Measurements from ENCODE around the gene AKAIN1.

AKAIN1 gene

DNA sequence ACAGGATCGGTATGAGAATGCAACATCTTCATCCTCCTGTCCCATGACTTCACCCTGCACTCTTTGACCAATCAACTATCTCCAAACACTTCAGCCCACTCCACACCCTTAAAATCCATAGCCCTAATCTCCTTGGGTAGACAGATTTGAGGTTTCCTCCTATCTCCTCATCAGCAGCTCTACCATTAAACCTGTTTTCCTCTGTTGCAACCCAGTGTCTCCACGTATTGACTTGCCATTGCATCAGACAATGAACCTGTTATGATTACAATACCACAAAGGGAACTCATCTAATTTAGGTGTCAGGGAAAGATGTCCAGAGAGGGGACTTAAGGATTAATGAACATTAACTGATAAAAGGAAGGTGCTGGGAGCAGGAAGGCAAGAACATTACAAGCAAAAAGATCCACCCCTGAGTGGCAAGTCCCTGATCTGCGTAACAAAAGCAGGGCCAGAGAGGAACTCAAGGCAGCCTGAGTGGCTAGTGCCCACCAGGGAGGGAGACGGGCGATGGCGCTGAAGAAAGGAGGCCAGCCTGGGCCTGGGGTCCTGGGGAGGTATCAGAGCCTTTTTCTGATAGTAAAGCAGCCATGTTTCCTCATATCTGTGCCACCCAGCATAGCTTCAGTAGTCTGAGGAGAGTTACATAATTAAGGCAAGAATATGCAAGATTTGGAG is 44.6 kb downstream of the AKAIN1 start:
- no peak for DNase-seq (ENCODE audit: low read depth)
- no peak overlapping the region for H3K4me3 ChIP-seq (ENCODE audit: low read length)
- TF ChIP-seq, protein P1, sequence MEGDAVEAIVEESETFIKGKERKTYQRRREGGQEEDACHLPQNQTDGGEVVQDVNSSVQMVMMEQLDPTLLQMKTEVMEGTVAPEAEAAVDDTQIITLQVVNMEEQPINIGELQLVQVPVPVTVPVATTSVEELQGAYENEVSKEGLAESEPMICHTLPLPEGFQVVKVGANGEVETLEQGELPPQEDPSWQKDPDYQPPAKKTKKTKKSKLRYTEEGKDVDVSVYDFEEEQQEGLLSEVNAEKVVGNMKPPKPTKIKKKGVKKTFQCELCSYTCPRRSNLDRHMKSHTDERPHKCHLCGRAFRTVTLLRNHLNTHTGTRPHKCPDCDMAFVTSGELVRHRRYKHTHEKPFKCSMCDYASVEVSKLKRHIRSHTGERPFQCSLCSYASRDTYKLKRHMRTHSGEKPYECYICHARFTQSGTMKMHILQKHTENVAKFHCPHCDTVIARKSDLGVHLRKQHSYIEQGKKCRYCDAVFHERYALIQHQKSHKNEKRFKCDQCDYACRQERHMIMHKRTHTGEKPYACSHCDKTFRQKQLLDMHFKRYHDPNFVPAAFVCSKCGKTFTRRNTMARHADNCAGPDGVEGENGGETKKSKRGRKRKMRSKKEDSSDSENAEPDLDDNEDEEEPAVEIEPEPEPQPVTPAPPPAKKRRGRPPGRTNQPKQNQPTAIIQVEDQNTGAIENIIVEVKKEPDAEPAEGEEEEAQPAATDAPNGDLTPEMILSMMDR (conservative IDR thresholded peaks at IDR 0.05; ENCODE audit: low read length) = no peak

DNA sequence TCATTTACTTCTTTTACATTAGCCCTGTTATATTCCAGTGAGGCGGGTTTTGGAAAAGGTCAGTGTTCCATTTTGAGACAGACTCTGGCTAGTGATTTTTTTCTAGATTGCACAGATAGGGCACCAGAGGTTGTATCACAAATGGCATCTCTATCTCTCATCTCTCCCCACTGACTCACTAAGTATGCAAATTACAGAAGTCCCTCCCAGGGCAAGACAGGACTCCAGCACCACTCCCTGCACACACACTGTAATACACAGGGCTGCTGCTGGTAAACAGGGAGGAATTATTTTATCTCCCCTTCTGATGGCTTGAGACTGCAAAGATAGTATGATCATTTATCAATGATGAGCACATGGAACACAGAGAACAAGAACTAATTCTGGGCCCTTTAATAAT is 46.2 kb downstream of the AKAIN1 start:
- no peak overlapping the region for H3K4me3 ChIP-seq (ENCODE audit: low read length)
- no peak for DNase-seq (ENCODE audit: low read depth)
- TF ChIP-seq, protein P1 (conservative IDR thresholded peaks at IDR 0.05; ENCODE audit: low read length) = no peak

GRCh38 chr18:5146093-5146492 is 51.0 kb downstream of the AKAIN1 start:
- TF ChIP-seq, protein P1 (conservative IDR thresholded peaks at IDR 0.05; ENCODE audit: low read length) = no peak
- no peak overlapping the region for H3K4me3 ChIP-seq (ENCODE audit: low read length)
- DNase-seq (ENCODE audit: low read depth) = no peak

DNA sequence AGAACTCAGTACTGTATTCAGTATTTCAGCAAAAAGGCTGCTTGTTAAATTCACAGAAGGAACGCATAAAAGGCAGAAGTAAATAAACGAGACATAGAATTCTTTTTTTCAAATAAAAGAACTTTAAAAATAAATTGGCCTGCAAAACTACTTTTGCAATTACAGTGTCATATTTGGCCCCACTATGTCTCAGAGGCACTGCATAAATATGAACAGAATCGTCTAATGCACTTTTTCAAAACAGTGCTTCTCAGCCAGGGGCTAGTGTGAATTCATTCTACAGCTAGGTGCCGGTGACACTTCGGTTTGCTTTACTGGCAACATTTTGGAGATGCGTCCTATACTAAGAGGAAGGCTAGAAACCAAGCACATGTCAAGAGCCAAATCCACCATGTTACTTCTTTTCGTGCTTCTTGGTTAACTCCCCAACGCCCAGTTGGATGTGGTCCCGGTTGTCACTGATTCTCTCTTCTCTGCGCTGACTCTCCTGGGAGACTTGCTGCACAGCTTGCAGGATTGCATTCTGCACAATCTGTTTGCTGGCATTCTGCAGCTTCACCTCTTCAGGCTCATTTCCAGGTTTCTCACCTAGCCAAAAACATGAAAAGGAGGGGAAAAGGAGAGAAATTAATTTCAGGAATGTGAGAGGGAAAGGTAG is 51.8 kb downstream of the AKAIN1 start:
- no peak for DNase-seq (ENCODE audit: low read depth)
- H3K4me3 ChIP-seq (ENCODE audit: low read length) = no peak overlapping the region
- TF ChIP-seq, protein P1 (conservative IDR thresholded peaks at IDR 0.05; ENCODE audit: low read length) = no peak

DNA sequence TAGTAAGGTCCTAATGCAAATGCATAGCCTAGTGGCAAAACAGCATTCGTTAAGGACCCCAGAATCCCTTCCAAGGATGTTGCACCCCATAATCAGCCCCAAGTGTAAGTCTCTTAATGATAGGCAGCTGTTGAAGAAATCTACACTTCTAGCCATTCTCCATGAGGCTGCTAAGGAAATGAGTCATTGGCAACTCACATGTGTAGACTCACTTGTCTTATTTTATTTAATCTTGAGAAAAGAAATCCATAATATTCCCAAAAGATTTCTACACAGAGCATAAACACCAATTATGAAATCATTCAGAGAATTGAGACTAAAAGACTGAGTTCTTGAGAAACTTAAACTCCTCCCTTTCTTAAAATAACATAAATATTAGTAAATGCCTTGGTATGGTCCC is 52.4 kb downstream of the AKAIN1 start:
- TF ChIP-seq, protein P1 (conservative IDR thresholded peaks at IDR 0.05; ENCODE audit: low read length) = no peak
- no peak overlapping the region for H3K4me3 ChIP-seq (ENCODE audit: low read length)
- DNase-seq (ENCODE audit: low read depth) = no peak

GRCh38 chr18:5142859-5143258 is 54.2 kb downstream of the AKAIN1 start:
- no peak overlapping the region for H3K4me3 ChIP-seq (ENCODE audit: low read length)
- TF ChIP-seq, protein P1 (conservative IDR thresholded peaks at IDR 0.05; ENCODE audit: low read length) = no peak
- no peak for DNase-seq (ENCODE audit: low read depth)

- DNase-seq (ENCODE audit: low read depth) = no peak
- no peak overlapping the region for H3K4me3 ChIP-seq (ENCODE audit: low read length)
- TF ChIP-seq, protein P1 (conservative IDR thresholded peaks at IDR 0.05; ENCODE audit: low read length) = no peak
Measured at GRCh38 chr18:5142131-5142530, 54.9 kb downstream of the AKAIN1 start.
